GM23338 (cell line): ENCODE results near the gene KRTAP10-6. TPM values are rescaled to one million over a fixed set of nuclear protein-coding genes. Genes with fewer than 3 reads are reported as not detected.

Source experiments
- ATAC-seq: fragments of 200-7000 bp; cut with Tn5 transposase; 3 replicates; pipeline ENCODE4 v1.9.1; 2020
- DNase-seq: peaks from one replicate; pipeline ENCODE4 v3.0.0-alpha.2; 2015; ENCODE audit warnings: low spot score
- H2AFZ ChIP-seq: fragments of 200-600 bp; sonication (generic); 2 replicates; pipeline ENCODE4 v1.8.0; 2016; ENCODE audit warnings: antibody characterized with exemption, mild to moderate bottlenecking, moderate library complexity
- H3F3A ChIP-seq: fragments of 200-600 bp; sonication (generic); replicated peaks from 2 replicates; pipeline ENCODE4 v1.8.0; 2017; ENCODE audit warnings: antibody characterized with exemption, mixed run types, low read depth
- H3K27ac ChIP-seq: fragments of 200-600 bp; sonication (generic); 2 replicates; pipeline ENCODE4 v1.6.1; 2016; ENCODE audit warnings: low read depth
- H3K27me3 ChIP-seq: fragments of 200-600 bp; sonication (generic); 2 replicates; pipeline ENCODE4 v1.8.0; 2016; ENCODE audit warnings: mild to moderate bottlenecking, mixed run types, moderate library complexity; ENCODE audit not compliant: insufficient read depth
- H3K36me3 ChIP-seq: fragments of 200-600 bp; sonication (generic); 2 replicates; pipeline ENCODE4 v1.8.0; 2016; ENCODE audit warnings: mild to moderate bottlenecking; ENCODE audit not compliant: insufficient read depth
- H3K4me1 ChIP-seq: fragments of 200-600 bp; sonication (generic); 2 replicates; pipeline ENCODE4 v1.8.0; 2016; ENCODE audit warnings: mild to moderate bottlenecking, moderate library complexity; ENCODE audit not compliant: insufficient read depth
- H3K4me2 ChIP-seq: fragments of 200-600 bp; sonication (generic); 2 replicates; pipeline ENCODE4 v1.7.1; 2017; ENCODE audit warnings: mixed run types
- H3K4me3 ChIP-seq: fragments of 200-600 bp; sonication (generic); 2 replicates; pipeline ENCODE4 v1.6.1; 2016; ENCODE audit warnings: mixed run types
- H3K79me2 ChIP-seq: fragments of 200-600 bp; sonication (generic); replicated peaks from 2 replicates; pipeline ENCODE4 v1.8.0; 2017; ENCODE audit warnings: mild to moderate bottlenecking; ENCODE audit not compliant: insufficient read depth
- H3K9me2 ChIP-seq: fragments of 200-600 bp; sonication (generic); 2 replicates; pipeline ENCODE4 v1.8.0; 2017; ENCODE audit not compliant: insufficient read depth
- H4K20me1 ChIP-seq: fragments of 200-600 bp; sonication (generic); replicated peaks from 2 replicates; pipeline ENCODE4 v1.8.0; 2017; ENCODE audit warnings: mild to moderate bottlenecking; ENCODE audit not compliant: insufficient read depth
- H3K27ac Mint-ChIP-seq: 2 replicates; pipeline ENCODE4 v1.8.0; 2020; ENCODE audit warnings: inconsistent platforms, mild to moderate bottlenecking, moderate library complexity, mixed read lengths
- H3K27me3 Mint-ChIP-seq: 3 replicates; pipeline ENCODE4 v1.8.0; 2022; ENCODE audit warnings: low read depth, mild to moderate bottlenecking, moderate library complexity, mixed read lengths, inconsistent platforms; ENCODE audit not compliant: insufficient read depth, poor library complexity
- H3K36me3 Mint-ChIP-seq: 3 replicates; pipeline ENCODE4 v1.8.0; 2021; ENCODE audit warnings: low read depth, mild to moderate bottlenecking, inconsistent platforms, moderate library complexity, mixed read lengths
- H3K4me1 Mint-ChIP-seq: 3 replicates; pipeline ENCODE4 v1.8.0; 2020; ENCODE audit warnings: mild to moderate bottlenecking, inconsistent platforms, mixed read lengths
- H3K4me3 Mint-ChIP-seq: 3 replicates; pipeline ENCODE4 v1.8.0; 2021; ENCODE audit warnings: moderate library complexity, mild to moderate bottlenecking, inconsistent platforms, mixed read lengths
- H3K9me3 Mint-ChIP-seq: 3 replicates; pipeline ENCODE4 v1.8.0; 2020; ENCODE audit warnings: moderate library complexity, mild to moderate bottlenecking, inconsistent platforms, mixed read lengths
- CREB1 ChIP-seq: fragments of 250-450 bp; sonication (Bioruptor Pico); IDR thresholded peaks from 2 replicates; pipeline ENCODE4 v1.5.0; 2020; ENCODE audit warnings: low read depth, mild to moderate bottlenecking, moderate library complexity
- CTCF ChIP-seq, 2 experiments: fragments of 200-600 bp in 1 of 2; sonication (generic) in 1 of 2; conservative IDR thresholded peaks; 2 replicates each; pipeline versions ENCODE4 v1.5.1 to v1.6.1; 2016 to 2017; ENCODE audit warnings: antibody characterized with exemption in 2 of 2, low read depth in 2 of 2, mild to moderate bottlenecking in 2 of 2, moderate library complexity in 1 of 2
- ETS1 ChIP-seq: IDR thresholded peaks from 2 replicates; pipeline ENCODE4 v1.6.1; 2016; ENCODE audit warnings: antibody characterized with exemption
- EZH2 ChIP-seq: fragments of 200-600 bp; sonication (generic); IDR thresholded peaks from one replicate; pipeline ENCODE4 v1.8.0; 2017; ENCODE audit warnings: antibody characterized with exemption, mild to moderate bottlenecking, low read depth; ENCODE audit not compliant: unreplicated experiment
- EZH2phosphoT487 ChIP-seq: fragments of 200-600 bp; sonication (generic); IDR thresholded peaks from one replicate; pipeline ENCODE4 v1.8.1; 2018; ENCODE audit warnings: antibody characterized with exemption; ENCODE audit not compliant: unreplicated experiment
- JUNB ChIP-seq: IDR thresholded peaks from one replicate; pipeline ENCODE4 v1.6.1; 2016; ENCODE audit warnings: antibody characterized with exemption; ENCODE audit not compliant: unreplicated experiment
- NANOG ChIP-seq: IDR thresholded peaks from 2 replicates; pipeline ENCODE4 v1.6.1; 2016; ENCODE audit warnings: antibody characterized with exemption, borderline replicate concordance
- POLR2AphosphoS5 ChIP-seq: IDR thresholded peaks from 2 replicates; pipeline ENCODE4 v1.6.1; 2016; ENCODE audit warnings: antibody characterized with exemption, low read depth
- REST ChIP-seq: IDR thresholded peaks from one replicate; pipeline ENCODE4 v1.6.1; 2018; ENCODE audit warnings: antibody characterized with exemption; ENCODE audit not compliant: unreplicated experiment
- STAT1 ChIP-seq: IDR thresholded peaks from one replicate; pipeline ENCODE4 v1.6.1; 2016; ENCODE audit warnings: antibody characterized with exemption; ENCODE audit not compliant: unreplicated experiment
- ZNF114 ChIP-seq: fragments of 250-450 bp; sonication (Bioruptor Pico); IDR thresholded peaks from 2 replicates; pipeline ENCODE4 v1.5.0; 2020; ENCODE audit warnings: mild to moderate bottlenecking, moderate library complexity
- ZNF331 ChIP-seq: fragments of 250-450 bp; sonication (Bioruptor Pico); IDR thresholded peaks from 2 replicates; pipeline ENCODE4 v1.5.0; 2020; ENCODE audit warnings: low read depth, mild to moderate bottlenecking, moderate library complexity
- ZNF462 ChIP-seq: fragments of 250-450 bp; sonication (Bioruptor Pico); IDR thresholded peaks from 2 replicates; pipeline ENCODE4 v1.5.0; 2020; ENCODE audit warnings: mild to moderate bottlenecking, moderate library complexity
- polyA plus RNA-seq: library from polyadenylated mRNA; unstranded; fragments of >200 nt; fragmentation: Nextera tagmentation; extraction: Ambion mirVana; gene quantifications from 2 replicates; pipeline ENCODE4 v1.2.1, GENCODE V29; 2016
- total RNA-seq: library from RNA; depleted of rRNA; stranded (reverse); fragments of >200 nt; shearing (Covaris generic); gene quantifications from 2 replicates; pipeline ENCODE4 v1.2.3, GENCODE V29; 2014

The KRTAP10-6 gene
- total and polyA plus RNA-seq, 2 experiments from 2014 or later: not detected

- no peak for TF ChIP-seq JUNB
- no peak for TF ChIP-seq CREB1
- no peak for TF ChIP-seq ZNF462 (CRISPR knock-in tag)
- no peak for TF ChIP-seq ZNF331
- no peak for TF ChIP-seq STAT1
- no peak for TF ChIP-seq REST
- no peak for TF ChIP-seq CTCF (conservative IDR thresholded peaks at IDR 0.05; ENCODE audit: low read depth in 2 of 2)
- TF ChIP-seq EZH2phosphoT487: no peak
- TF ChIP-seq EZH2: no peak
- no peak for TF ChIP-seq ZNF114
- TF ChIP-seq NANOG: no peak
- no peak for TF ChIP-seq POLR2AphosphoS5
- TF ChIP-seq ETS1: no peak
- no peaks in the 10 kb centered on the region for H4K20me1 ChIP-seq
- Mint-ChIP-seq H3K4me3 (no peak overlapping the region), H3K36me3 (no peaks in the 10 kb centered on the region), H3K27me3 (peaks cover 9% of the 10 kb centered on the region), H3K9me3 (peaks cover 11% of the 10 kb centered on the region), H3K27ac (no peak overlapping the region), H3K4me1 (peaks cover 7% of the 10 kb centered on the region)
- no peak overlapping the region for H3K27ac ChIP-seq
- no peak overlapping the region for H2AFZ ChIP-seq
- H3K79me2 ChIP-seq: no peaks in the 10 kb centered on the region
- H3K36me3 ChIP-seq: no peaks in the 10 kb centered on the region
- ATAC-seq (peak; percentile 63), DNase-seq (no peak)
- no peaks in the 10 kb centered on the region for H3K4me1 ChIP-seq
- H3K4me2 ChIP-seq: no peak overlapping the region
- no peak overlapping the region for H3K4me3 ChIP-seq
- no peaks in the 10 kb centered on the region for H3K27me3 ChIP-seq
- H3K9me2 ChIP-seq: no peaks in the 10 kb centered on the region
- H3F3A ChIP-seq: no peaks in the 10 kb centered on the region
Observed at GRCh38 chr21:44583089-44583799, 9.1 kb downstream of the KRTAP10-6 start.
